ENCODE data around the gene ULBP1. TPM values are rescaled to one million over a fixed set of nuclear protein-coding genes. Genes with fewer than 3 reads are reported as not detected.

Gene ULBP1
- total and polyA plus RNA-seq, 2 donors from 2014 or later: 0.47 to 0.72 TPM

GRCh38 chr6:149977221-149977620 lies 13.5 kb downstream of the ULBP1 start:
- Histone ChIP-seq H3K4me1 (ENCODE audit: control insufficient read depth in 2 of 3, insufficient read depth in 2 of 3, low read depth in 1 of 3, low read length in 3 of 3) (no peaks in the 10 kb centered on the region), H3K9me3 (ENCODE audit: control insufficient read depth in 2 of 3, insufficient read depth in 1 of 3, low read length in 3 of 3) (no peaks in the 10 kb centered on the region), H3K27me3 (ENCODE audit: control insufficient read depth, insufficient read depth, low read length) (peaks cover 31% of the 10 kb centered on the region), H3K9ac (ENCODE audit: low read length in 3 of 3) (no peak overlapping the region), H3K4me3 (ENCODE audit: low read length in 3 of 3) (no peak overlapping the region), H3K27ac (ENCODE audit: low read depth in 2 of 2, low read length in 2 of 2) (no peak overlapping the region), H3K36me3 (ENCODE audit: control insufficient read depth in 2 of 3, insufficient read depth in 3 of 3, low read length in 3 of 3) (no peaks in the 10 kb centered on the region)
- FAIRE-seq: no peak
- intact Hi-C loops (cut with DNase I): no loop called here
- DNase-seq: peak in 3 of 5 donors; percentile 54 to 70 (median 69)
- TF ChIP-seq CTCF (IDR thresholded peaks at IDR 0.05; ENCODE audit: borderline replicate concordance, extremely low read depth, insufficient read depth): no peak

GRCh38 chr6:149978610-149979009 lies 14.9 kb downstream of the ULBP1 start:
- TF ChIP-seq CTCF (IDR thresholded peaks at IDR 0.05; ENCODE audit: borderline replicate concordance, extremely low read depth, insufficient read depth): no peak
- Histone ChIP-seq H3K36me3 (ENCODE audit: control insufficient read depth in 2 of 3, insufficient read depth in 3 of 3, low read length in 3 of 3) (no peaks in the 10 kb centered on the region), H3K9ac (ENCODE audit: low read length in 3 of 3) (no peak overlapping the region), H3K27me3 (ENCODE audit: control insufficient read depth, insufficient read depth, low read length) (peaks cover 42% of the 10 kb centered on the region), H3K27ac (ENCODE audit: low read depth in 2 of 2, low read length in 2 of 2) (no peak overlapping the region), H3K4me3 (ENCODE audit: low read length in 3 of 3) (no peak overlapping the region), H3K9me3 (ENCODE audit: control insufficient read depth in 2 of 3, insufficient read depth in 1 of 3, low read length in 3 of 3) (no peaks in the 10 kb centered on the region), H3K4me1 (ENCODE audit: control insufficient read depth in 2 of 3, insufficient read depth in 2 of 3, low read depth in 1 of 3, low read length in 3 of 3) (no peaks in the 10 kb centered on the region)
- intact Hi-C loops (cut with DNase I): no loop called here
- no peak for DNase-seq
- no peak for FAIRE-seq

- H3K36me3 ChIP-seq (ENCODE audit: control insufficient read depth in 2 of 3, insufficient read depth in 3 of 3, low read length in 3 of 3): no peaks in the 10 kb centered on the region
- peaks cover 40% of the 10 kb centered on the region for H3K27me3 ChIP-seq (ENCODE audit: control insufficient read depth, insufficient read depth, low read length)
- intact Hi-C loops (cut with DNase I): no loop called here
- no peaks in the 10 kb centered on the region for H3K9me3 ChIP-seq (ENCODE audit: control insufficient read depth in 2 of 3, insufficient read depth in 1 of 3, low read length in 3 of 3)
- H3K9ac ChIP-seq (ENCODE audit: low read length in 3 of 3): no peak overlapping the region
- H3K4me3 ChIP-seq (ENCODE audit: low read length in 3 of 3): no peak overlapping the region
- FAIRE-seq (no peak), DNase-seq (no peak)
- TF ChIP-seq CTCF (IDR thresholded peaks at IDR 0.05; ENCODE audit: borderline replicate concordance, extremely low read depth, insufficient read depth): no peak
- no peak overlapping the region for H3K27ac ChIP-seq (ENCODE audit: low read depth in 2 of 2, low read length in 2 of 2)
- no peaks in the 10 kb centered on the region for H3K4me1 ChIP-seq (ENCODE audit: control insufficient read depth in 2 of 3, insufficient read depth in 2 of 3, low read depth in 1 of 3, low read length in 3 of 3)
Observed at GRCh38 chr6:149979293-149979692, 15.6 kb downstream of the ULBP1 start.

GRCh38 chr6:149983145-149983544 lies 19.4 kb downstream of the ULBP1 start:
- H3K27ac ChIP-seq (ENCODE audit: low read depth in 2 of 2, low read length in 2 of 2): no peak overlapping the region
- peaks cover 59% of the 10 kb centered on the region for H3K27me3 ChIP-seq (ENCODE audit: control insufficient read depth, insufficient read depth, low read length)
- peaks cover 0 to 6% (median 0%) of the 10 kb centered on the region in 3 donors for H3K9me3 ChIP-seq (ENCODE audit: control insufficient read depth in 2 of 3, insufficient read depth in 1 of 3, low read length in 3 of 3)
- no peaks in the 10 kb centered on the region for H3K36me3 ChIP-seq (ENCODE audit: control insufficient read depth in 2 of 3, insufficient read depth in 3 of 3, low read length in 3 of 3)
- no peaks in the 10 kb centered on the region for H3K4me1 ChIP-seq (ENCODE audit: control insufficient read depth in 2 of 3, insufficient read depth in 2 of 3, low read depth in 1 of 3, low read length in 3 of 3)
- DNase-seq (no peak), FAIRE-seq (no peak)
- no peak for TF ChIP-seq CTCF (IDR thresholded peaks at IDR 0.05; ENCODE audit: borderline replicate concordance, extremely low read depth, insufficient read depth)
- no peak overlapping the region for H3K9ac ChIP-seq (ENCODE audit: low read length in 3 of 3)
- intact Hi-C loops (cut with DNase I): no loop called here
- H3K4me3 ChIP-seq (ENCODE audit: low read length in 3 of 3): no peak overlapping the region
